Endothelial cell of umbilical vein (primary cell): ENCODE data around the gene HMMR. TPM values are rescaled to one million over a fixed set of nuclear protein-coding genes. Genes with fewer than 3 reads are reported as not detected.
"Not testable (repeated sequence)": the region's sequence is repeated elsewhere in the genome, so short reads cannot be mapped to it uniquely, and the experiment has no call there.

Experiments used
- Bru-seq: library from RNA; stranded (reverse); fragments of 400-500 nt; gene quantifications from one replicate; lab custom pipeline; 2021; lab: Mats Ljungman, UMichigan
- BruChase-seq, 2 experiments: library from RNA; stranded (reverse); fragments of 400-500 nt; gene quantifications; one replicate each; lab custom pipeline; 2021; lab: Mats Ljungman, UMichigan
- BruUV-seq: library from RNA; stranded (reverse); fragments of 400-500 nt; replicated peaks from 2 replicates; lab custom pipeline; 2021; lab: Mats Ljungman, UMichigan
- CTCF ChIA-PET: fragments of 300-600, 350-600 bp; sonication (Branson Sonifier 250); formaldehyde crosslinking; loops from one replicate; lab custom pipeline; 2021; ENCODE audit warnings: antibody characterized with exemption, inconsistent platforms; lab: Charles Lee
- POLR2A ChIA-PET: fragments of 300-600, 350-600 bp; sonication (Branson Sonifier 250); formaldehyde crosslinking; loops from one replicate; lab custom pipeline; 2021; ENCODE audit warnings: antibody characterized with exemption, inconsistent platforms; lab: Charles Lee
- DNase-seq: peaks from one replicate; pipeline ENCODE4 v3.0.0-alpha.2; 2011; ENCODE audit warnings: low read depth, low spot score
- FAIRE-seq: peaks from 2 replicates; lab custom pipeline; 2011; peaks lifted over from hg19 to GRCh38; lab: Jason Lieb, UNC
- H2AFZ ChIP-seq: 2 replicates; pipeline ENCODE4 v1.6.0; 2012; ENCODE audit warnings: low read depth, low read length, control low read depth, inconsistent platforms
- H3K27ac ChIP-seq: 2 replicates; pipeline ENCODE4 v1.5.1; 2011; ENCODE audit warnings: low read depth, mild to moderate bottlenecking, control low read depth, low read length, moderate library complexity; ENCODE audit not compliant: insufficient read depth
- H3K27me3 ChIP-seq, 2 experiments: 2 replicates each; pipeline versions ENCODE4 v1.6.0 to v1.6.1; 2011; ENCODE audit warnings: low read length in 2 of 2, mixed read lengths in 1 of 2; ENCODE audit not compliant: control insufficient read depth in 2 of 2, insufficient read depth in 2 of 2
- H3K36me3 ChIP-seq, 2 experiments: 2 replicates in 1 of 2; 3 replicates in 1 of 2; pipeline ENCODE4 v1.5.1; 2011; ENCODE audit warnings: low read length in 2 of 2, mild to moderate bottlenecking in 1 of 2, moderate library complexity in 1 of 2; ENCODE audit not compliant: control insufficient read depth in 2 of 2, insufficient read depth in 2 of 2; ENCODE audit errors: extremely low read depth in 1 of 2
- H3K4me1 ChIP-seq: 3 replicates; pipeline ENCODE4 v1.5.1; 2011; ENCODE audit warnings: mild to moderate bottlenecking, low read length; ENCODE audit not compliant: control insufficient read depth, insufficient read depth; ENCODE audit errors: extremely low read depth
- H3K4me2 ChIP-seq: 2 replicates; pipeline ENCODE4 v1.6.1; 2011; ENCODE audit warnings: low read length, control low read depth, mixed read lengths; ENCODE audit not compliant: insufficient read depth
- H3K4me3 ChIP-seq, 3 experiments: fragments of 200-600 bp in 1 of 3; sonication (generic), shearing (Covaris generic) in 1 of 3; replicated peaks in 1 of 3; 2 replicates each; pipeline ENCODE4 v1.5.1; 2011 to 2016; ENCODE audit warnings: control low read depth in 3 of 3, low read length in 3 of 3, mild to moderate bottlenecking in 2 of 3, inconsistent platforms in 1 of 3, low read depth in 1 of 3, moderate library complexity in 1 of 3; ENCODE audit not compliant: insufficient read depth in 1 of 3
- H3K79me2 ChIP-seq: 2 replicates; pipeline ENCODE4 v1.6.0; 2012; ENCODE audit warnings: low read length, inconsistent platforms; ENCODE audit not compliant: control insufficient read depth, insufficient read depth
- H3K9ac ChIP-seq: replicated peaks from 2 replicates; pipeline ENCODE3; 2011; ENCODE audit warnings: low read length, control low read depth; ENCODE audit not compliant: insufficient read depth; ENCODE audit errors: extremely low read depth
- H3K9me1 ChIP-seq: replicated peaks from 3 replicates; pipeline ENCODE4 v1.6.0; 2011; ENCODE audit warnings: mild to moderate bottlenecking, low read length; ENCODE audit not compliant: control insufficient read depth, insufficient read depth; ENCODE audit errors: extremely low read depth
- H3K9me3 ChIP-seq: replicated peaks from 2 replicates; pipeline ENCODE4 v1.5.1; 2012; ENCODE audit warnings: low read length, inconsistent platforms; ENCODE audit not compliant: control insufficient read depth, insufficient read depth
- H4K20me1 ChIP-seq: replicated peaks from 2 replicates; pipeline ENCODE3; 2011; ENCODE audit warnings: mild to moderate bottlenecking, low read length; ENCODE audit not compliant: control insufficient read depth, insufficient read depth; ENCODE audit errors: extremely low read depth
- EZH2 ChIP-seq: IDR thresholded peaks from 2 replicates; pipeline ENCODE4 v1.6.1; 2012; ENCODE audit warnings: borderline replicate concordance, low read depth, mild to moderate bottlenecking, moderate library complexity, low read length, inconsistent platforms; ENCODE audit not compliant: severe bottlenecking
- POLR2AphosphoS5 ChIP-seq: IDR thresholded peaks from 2 replicates; pipeline ENCODE4 v1.6.1; 2012; ENCODE audit warnings: low read depth, mild to moderate bottlenecking, control low read depth, low read length, moderate library complexity; ENCODE audit not compliant: insufficient read depth
- dilution Hi-C: fragments of 300-500 bp; cut with MboI; formaldehyde crosslinking; loops from one replicate; pipeline ENCODE4 v1.15.0; 2019; ENCODE audit warnings: low sequenced_read_pairs; ENCODE audit not compliant: extremely low pct_ligation_motif_present
- intact Hi-C: fragments of 100-400 bp; cut with micrococcal nuclease; formaldehyde crosslinking; loops from one replicate; pipeline ENCODE4 v1.10.0; 2022
- long read RNA-seq: library from polyadenylated mRNA; stranded (forward); transcript quantifications from one replicate; pipeline ENCODE4 v2.0.0, GENCODE V29; 2021
- polyA minus RNA-seq, 3 experiments: library from RNA; depleted of rRNA, polyadenylated mRNA; stranded (reverse); fragments of >200 nt; gene quantifications; 1 replicate in 1 of 3; 2 replicates in 2 of 3; pipeline ENCODE4 v1.2.3, GENCODE V29; 2011
- polyA plus RNA-seq, 4 experiments: library from polyadenylated mRNA; depleted of rRNA in 3 of 4; stranded (reverse) in 3 of 4; unstranded in 1 of 4; fragments of >200 nt; gene quantifications; 2 replicates each; pipeline versions ENCODE4 v1.2.1 to v1.2.3, GENCODE V29; 2011 to 2012; ENCODE audit warnings: missing spikeins in 1 of 4
- total RNA-seq: library from RNA; stranded (reverse); gene quantifications from 2 replicates; pipeline ENCODE4 v1.2.3, GENCODE V29; 2021

Gene HMMR, protein sequence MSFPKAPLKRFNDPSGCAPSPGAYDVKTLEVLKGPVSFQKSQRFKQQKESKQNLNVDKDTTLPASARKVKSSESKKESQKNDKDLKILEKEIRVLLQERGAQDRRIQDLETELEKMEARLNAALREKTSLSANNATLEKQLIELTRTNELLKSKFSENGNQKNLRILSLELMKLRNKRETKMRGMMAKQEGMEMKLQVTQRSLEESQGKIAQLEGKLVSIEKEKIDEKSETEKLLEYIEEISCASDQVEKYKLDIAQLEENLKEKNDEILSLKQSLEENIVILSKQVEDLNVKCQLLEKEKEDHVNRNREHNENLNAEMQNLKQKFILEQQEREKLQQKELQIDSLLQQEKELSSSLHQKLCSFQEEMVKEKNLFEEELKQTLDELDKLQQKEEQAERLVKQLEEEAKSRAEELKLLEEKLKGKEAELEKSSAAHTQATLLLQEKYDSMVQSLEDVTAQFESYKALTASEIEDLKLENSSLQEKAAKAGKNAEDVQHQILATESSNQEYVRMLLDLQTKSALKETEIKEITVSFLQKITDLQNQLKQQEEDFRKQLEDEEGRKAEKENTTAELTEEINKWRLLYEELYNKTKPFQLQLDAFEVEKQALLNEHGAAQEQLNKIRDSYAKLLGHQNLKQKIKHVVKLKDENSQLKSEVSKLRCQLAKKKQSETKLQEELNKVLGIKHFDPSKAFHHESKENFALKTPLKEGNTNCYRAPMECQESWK
- total RNA-seq: 26.0 and 31.0 TPM in 2 replicates
- polyA plus RNA-seq: 3.9 and 5.5 TPM in 2 replicates
- polyA plus RNA-seq (2011; cell fraction: cytosol; rRNA removed): 9.5 and 11.6 TPM in 2 replicates
- polyA plus RNA-seq (2011; cell fraction: nucleus; rRNA removed): 7.5 and 16.0 TPM in 2 replicates
- 9.5 and 25.6 TPM in 2 replicates for polyA plus RNA-seq (2012)
- polyA minus RNA-seq: 3.2 and 3.3 TPM in 2 replicates
- 16.4 TPM for polyA minus RNA-seq (2011; cell fraction: cytosol; rRNA and poly(A)+ RNA removed)
- polyA minus RNA-seq (2011; cell fraction: nucleus; rRNA and poly(A)+ RNA removed): 5.3 and 12.6 TPM in 2 replicates
- Bru-seq, nascent RNA: percentile 71 among the genes with signal in this experiment
- percentile 66 among the genes with signal in this experiment for BruChase-seq, experiment 1, labeled RNA remaining after a 6-hour chase
- percentile 53 among the genes with signal in this experiment for BruChase-seq, experiment 2, labeled RNA remaining after a 2-hour chase
- long read RNA-seq, transcript HMMR-203 (18 exons, 3,102 nt): major isoform, 44 of 80 reads
- long read RNA-seq, transcript HMMR-201 (17 exons, 2,872 nt): minor isoform, 26 of 80 reads
- long read RNA-seq, partial matches to known transcripts: 3 of 80 reads
- long read RNA-seq, other reads (novel, unspliced or antisense): 7 of 80 reads

DNA sequence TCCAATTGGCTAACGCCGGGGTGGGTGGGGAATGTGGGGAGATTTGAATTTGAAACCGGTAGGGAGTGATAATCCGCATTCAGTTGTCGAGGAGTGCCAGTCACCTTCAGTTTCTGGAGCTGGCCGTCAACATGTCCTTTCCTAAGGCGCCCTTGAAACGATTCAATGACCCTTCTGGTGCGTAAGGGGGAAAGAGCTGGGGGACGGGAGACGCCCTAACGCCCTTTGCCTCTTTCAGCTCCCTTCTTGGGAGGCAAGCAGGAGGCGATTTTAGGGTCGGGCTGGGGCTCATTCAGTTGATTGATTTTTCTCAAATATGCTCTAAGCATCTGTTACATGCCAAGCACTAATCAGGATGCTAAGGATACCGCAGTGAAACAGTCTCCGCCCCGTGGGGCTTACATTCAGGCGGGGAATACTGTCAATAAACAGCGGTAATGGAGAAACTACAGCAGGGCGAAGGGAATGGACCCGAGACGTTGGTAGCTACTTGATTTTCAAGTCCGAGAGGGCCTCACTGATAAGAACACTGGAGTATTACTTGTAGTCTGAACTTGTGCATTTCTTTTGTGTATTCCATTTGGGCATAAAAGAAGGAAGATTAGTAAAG lies at the start of gene HMMR:
TSS of gene HMMR (plus strand) at position 71 of the 610 bp plus-strand sequence. CDS start at position 132, 61 bp downstream.
- dilution Hi-C loops: no loop called here
- Histone ChIP-seq H2AFZ (peak within 1 kb of the TSS; percentile 92), H3K36me3 (no peaks in the 10 kb centered on the region), H3K4me3 (peak within 1 kb of the TSS; percentile 85 to 96 (median 92)), H3K27ac (peak within 1 kb of the TSS; percentile 99), H3K9ac (peak within 1 kb of the TSS; percentile 96), H3K9me3 (no peaks in the 10 kb centered on the region), H3K9me1 (no peaks in the 10 kb centered on the region), H3K4me2 (peak within 1 kb of the TSS; percentile 99), H3K27me3 (no peaks in the 10 kb centered on the region), H3K79me2 (peaks cover 38% of the 10 kb centered on the region), H3K4me1 (peaks cover 21% of the 10 kb centered on the region), H4K20me1 (no peaks in the 10 kb centered on the region)
- TSS peak; percentile 94 for BruUV-seq
- ChIA-PET CTCF (interaction anchor here (0.7 to 4.0 kb wide), 10 partner anchors 10 to 52 kb away, joined by 3 to 15 read pairs (median 6); partner anchors contain the start of genes CCNG1 and MAT2B), POLR2A (interaction anchor here (0.7 to 3.9 kb wide), 6 partner anchors 22 to 298 kb away, joined by 3 to 34 read pairs (median 7); partner anchors contain the start of genes CCNG1 and MAT2B)
- intact Hi-C loops: loop anchor here (1.0 to 5.0 kb wide), 6 partner anchors 23 to 407 kb away; partner anchors contain the start of genes CCNG1 and MAT2B
- FAIRE-seq (no peak), DNase-seq (no peak)
- peak; percentile 2 for TF ChIP-seq POLR2AphosphoS5
- no peak for TF ChIP-seq EZH2

DNA sequence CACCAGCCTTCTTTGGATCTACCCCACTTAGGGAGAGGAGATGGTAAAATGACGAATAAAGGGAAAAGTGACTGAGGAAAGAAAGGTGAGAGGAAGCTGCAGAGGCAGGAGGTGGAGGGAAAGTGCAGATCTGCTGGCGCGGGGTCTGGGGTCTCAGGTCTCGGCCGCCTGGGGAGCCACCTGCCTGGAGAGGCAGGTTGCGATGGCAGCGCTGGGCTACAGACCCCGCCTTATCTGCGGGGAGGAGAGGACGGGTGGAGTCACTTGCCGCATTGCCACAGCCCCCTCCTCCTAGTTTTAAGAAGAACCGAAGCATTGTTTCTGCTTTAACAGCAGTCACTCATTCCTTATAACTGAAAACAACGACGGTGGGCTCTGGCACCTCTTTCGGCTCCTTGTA lies 44.8 kb upstream of the HMMR start:
- intact Hi-C loops: loop anchor here (1.0 kb wide), 1 partner anchor 37 kb away; no protein-coding TSS in a partner anchor
- H3K9ac ChIP-seq, dilution Hi-C loops, H3K9me1 ChIP-seq, H3K4me1 ChIP-seq, H3K79me2 ChIP-seq, DNase-seq, H2AFZ ChIP-seq, H3K4me2 ChIP-seq, H3K9me3 ChIP-seq, H3K36me3 ChIP-seq, BruUV-seq, H4K20me1 ChIP-seq, H3K4me3 ChIP-seq, H3K27ac ChIP-seq, FAIRE-seq, POLR2A ChIA-PET: not testable (repeated sequence)
- H3K27me3 ChIP-seq: peaks cover 2 to 11% of the 10 kb centered on the region in 2 experiments
- CTCF ChIA-PET: interaction anchor here (0.6 to 1.3 kb wide), 3 partner anchors 9 to 66 kb away, joined by 3 read pairs; no protein-coding TSS in a partner anchor
